GM21447 (cell line): Measurements from ENCODE around the gene CD79A.

Experiments
- ATAC-seq: cut with Tn5 transposase; IDR thresholded peaks from one replicate; pipeline ENCODE4 v1.9.1; 2021; ENCODE audit not compliant: unreplicated experiment

CD79A gene

DNA sequence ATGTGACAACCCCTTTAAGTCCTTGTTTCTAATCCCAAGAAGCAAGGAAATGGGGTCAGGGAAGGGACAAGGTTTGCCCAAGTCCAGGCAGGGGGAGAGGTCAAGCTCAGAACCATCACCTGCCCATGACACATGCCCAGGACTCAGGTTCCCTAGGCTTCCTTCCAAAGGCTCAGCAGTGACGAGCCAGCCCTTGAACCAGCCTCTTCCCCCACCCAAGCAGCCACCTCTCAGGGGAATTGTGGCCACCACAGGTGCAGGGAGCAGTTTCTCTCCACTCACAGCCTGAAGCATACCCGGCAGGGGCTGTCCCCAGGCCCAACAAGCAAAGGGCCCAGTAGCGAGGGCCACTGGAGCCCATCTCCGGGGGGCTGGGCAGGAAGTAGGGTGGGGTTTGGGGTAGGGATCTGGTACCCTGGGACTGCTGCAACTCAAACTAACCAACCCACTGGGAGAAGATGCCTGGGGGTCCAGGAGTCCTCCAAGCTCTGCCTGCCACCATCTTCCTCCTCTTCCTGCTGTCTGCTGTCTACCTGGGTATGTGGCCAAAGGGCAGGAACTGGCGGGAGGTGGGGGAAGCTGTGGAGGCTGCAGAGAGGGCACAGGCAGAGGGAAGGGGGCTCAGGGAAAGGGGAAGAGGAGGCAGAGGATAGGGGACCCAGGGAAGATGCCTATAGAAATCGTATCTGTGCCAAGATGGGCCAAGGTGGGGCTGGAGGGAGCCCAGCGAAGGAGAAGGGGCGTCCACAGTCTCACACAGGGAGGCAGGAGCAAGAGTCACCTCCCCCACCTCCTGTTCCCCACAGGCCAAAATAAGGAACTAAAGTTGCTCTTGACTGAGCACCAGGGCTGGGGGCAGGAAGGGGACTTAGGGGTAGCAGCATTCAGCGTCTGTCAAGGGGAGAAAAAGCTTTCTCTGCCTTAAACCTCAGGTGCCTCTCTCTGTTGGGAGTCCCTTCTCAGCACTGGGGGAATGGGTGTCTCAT, at the start of gene CD79A:
Gene CD79A, plus strand, starts transcription at position 433 of the 986 bp plus-strand sequence. Its CDS starts 26 bp downstream, at position 459.
- ATAC-seq = peak; percentile 75

DNA sequence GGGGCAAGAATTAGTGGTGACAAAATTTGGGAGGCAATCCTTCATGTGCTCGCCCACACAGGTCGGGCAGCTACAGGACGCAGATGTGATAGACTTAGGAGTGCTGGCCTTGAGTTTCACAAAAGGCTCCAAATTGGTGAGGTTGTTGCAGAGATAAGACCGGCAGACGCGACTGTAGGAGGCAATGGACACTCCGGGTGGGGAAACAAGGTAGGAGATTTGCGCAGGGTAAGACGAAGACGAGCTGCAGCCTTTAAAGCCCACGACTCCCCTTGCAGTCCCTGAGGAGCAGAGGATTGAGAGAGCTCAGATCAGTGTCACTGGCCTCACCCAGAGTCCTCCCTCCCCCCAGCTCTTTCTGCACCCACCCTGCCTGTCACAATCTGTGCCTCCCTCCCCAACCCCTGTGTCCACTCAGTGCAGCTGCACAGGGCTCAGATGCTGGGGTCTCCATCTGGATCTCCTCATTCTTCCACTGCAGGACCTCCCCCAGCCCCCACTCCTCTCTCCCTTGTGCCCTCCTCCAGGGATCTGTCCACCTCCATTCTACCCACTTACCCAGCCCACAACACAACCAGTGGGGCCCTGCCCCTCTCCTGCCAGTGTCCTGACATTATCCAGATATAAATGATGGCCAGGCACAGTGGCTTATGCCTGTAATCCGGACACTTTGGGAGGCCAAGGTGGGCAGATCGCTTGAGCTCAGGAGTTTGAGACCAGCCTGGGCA, 38.9 kb upstream of the CD79A start:
- ATAC-seq = no peak

DNA sequence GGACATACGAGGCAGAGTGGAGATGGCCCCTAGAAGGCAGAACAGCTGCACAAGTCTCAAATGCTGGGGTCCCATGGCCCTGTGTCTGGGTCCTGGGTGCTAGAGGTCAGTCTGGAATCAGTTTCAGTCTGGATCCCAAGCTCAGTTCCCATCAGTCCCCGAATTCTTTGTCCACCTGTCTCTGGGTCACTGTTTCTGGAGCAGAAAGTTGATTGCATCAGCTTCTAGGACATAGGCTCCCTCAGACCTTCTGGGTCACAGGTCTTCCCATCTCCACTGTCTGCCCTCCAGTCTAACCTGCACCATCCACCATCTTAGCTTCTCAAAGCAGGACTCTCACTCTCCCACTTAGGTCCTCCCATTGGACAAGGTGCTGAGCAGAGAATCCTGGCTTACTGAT, 37.9 kb upstream of the CD79A start:
- no peak for ATAC-seq

DNA sequence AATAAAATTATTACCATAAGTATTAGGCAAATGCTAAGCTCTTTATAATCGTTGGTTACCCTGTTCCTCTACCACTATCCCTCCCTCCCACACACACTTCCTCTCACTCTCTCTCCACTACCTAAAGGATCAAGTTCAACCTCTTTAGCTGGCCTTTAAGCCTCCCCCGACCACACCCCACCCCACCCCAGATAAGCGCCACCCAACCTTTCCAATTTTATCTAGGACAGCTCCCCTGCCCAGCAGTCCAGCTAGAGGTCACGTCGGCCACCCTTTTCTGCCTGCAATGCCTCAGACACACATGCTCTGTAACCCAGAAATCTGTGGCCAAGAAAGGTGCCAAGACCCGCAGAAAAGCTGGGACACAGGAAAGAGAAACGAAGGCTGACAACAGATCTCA, 33.7 kb upstream of the CD79A start:
- ATAC-seq = no peak

DNA sequence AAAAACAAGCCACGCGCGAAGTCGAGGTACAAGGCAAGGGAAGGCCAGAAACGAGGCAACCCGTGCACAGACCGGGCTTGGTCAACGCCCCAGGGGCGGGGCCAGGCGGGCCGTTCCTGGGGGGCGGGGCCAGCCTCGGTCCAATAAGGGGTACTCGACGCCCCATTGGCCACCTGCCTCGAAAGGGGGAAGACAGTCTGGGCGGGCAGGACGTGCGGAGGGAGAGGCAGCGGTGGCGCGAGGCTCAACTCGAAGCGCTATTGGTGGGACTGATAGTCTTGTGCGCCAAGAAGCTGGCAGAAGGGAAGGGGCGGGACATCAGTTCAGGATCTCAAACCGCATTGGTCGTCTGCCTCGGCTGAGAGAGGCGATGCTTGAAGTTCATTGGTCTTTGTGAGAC, 32.5 kb upstream of the CD79A start, which contains the start of gene LYPD4:
Gene LYPD4, minus strand, starts transcription at position 83 of the 400 bp plus-strand sequence. CDS start 5,398 bp downstream, outside the sequence.
- no peak for ATAC-seq

DNA sequence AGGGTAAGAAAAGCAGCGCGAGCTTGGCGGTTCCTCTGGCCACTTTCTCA, 32.3 kb upstream of the CD79A start, which contains the start of gene DMRTC2:
Gene DMRTC2, plus strand, starts transcription at position 42 of the 50 bp plus-strand sequence. CDS start 2,387 bp downstream, outside the sequence.
- ATAC-seq = no peak

DNA sequence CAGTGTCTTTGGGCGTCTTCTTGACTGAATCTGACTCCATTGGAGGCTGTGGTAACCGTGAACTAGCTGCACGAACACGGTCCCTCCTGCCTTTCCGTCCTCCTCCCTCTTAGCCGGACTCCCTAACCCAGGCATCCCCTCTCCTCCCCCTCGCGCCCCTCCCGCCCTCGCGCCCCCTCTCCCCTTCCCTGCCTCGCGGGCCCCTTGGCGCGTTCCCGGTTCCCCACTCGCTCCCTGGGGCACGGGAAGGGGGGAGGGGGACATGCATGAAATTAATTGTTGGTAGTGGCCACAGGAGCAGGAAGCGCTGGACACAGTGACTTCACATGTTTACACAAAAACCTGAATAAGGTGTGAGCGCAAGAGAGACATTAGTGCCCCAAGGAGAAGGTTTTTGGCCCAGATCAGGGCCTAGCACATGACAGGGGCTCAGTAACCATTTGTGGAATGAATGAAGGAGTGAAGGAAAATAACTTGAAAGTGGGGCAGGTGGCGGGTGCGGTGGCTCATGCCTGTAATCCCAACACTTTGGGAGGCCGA, 32.0 kb upstream of the CD79A start:
- ATAC-seq = no peak

DNA sequence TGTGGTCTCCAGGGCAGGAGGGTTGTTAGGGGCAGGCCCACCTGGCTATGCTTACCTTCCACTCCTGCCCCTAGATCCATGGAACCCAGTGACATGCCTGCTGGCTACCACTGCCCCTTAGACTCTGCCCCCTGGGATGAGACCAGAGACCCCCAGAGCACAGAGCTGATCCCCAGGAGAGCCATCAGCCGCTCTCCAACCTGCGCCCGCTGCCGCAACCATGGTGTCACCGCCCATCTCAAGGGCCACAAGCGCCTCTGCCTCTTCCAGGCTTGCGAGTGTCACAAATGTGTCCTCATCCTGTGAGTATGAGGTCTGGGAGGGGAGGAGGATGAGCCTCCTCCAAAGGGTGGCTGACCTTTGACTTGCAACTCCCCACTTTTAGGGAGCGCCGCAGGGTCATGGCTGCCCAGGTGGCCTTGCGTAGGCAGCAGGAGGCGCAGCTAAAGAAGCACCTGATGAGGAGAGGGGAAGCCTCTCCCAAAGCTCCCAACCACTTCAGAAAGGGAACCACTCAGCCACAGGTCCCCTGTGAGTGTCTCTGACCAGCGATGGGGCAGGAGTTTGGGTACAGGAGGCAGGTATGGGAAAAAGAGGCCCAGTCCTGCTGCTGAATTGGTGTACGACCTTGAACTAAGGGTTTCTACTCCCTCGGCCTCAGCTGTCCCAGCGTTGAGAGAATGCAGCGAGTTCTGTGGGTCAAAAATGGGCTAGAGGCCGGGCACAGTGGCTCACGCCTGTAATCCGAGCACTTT, 29.6 kb upstream of the CD79A start:
- no peak for ATAC-seq

DNA sequence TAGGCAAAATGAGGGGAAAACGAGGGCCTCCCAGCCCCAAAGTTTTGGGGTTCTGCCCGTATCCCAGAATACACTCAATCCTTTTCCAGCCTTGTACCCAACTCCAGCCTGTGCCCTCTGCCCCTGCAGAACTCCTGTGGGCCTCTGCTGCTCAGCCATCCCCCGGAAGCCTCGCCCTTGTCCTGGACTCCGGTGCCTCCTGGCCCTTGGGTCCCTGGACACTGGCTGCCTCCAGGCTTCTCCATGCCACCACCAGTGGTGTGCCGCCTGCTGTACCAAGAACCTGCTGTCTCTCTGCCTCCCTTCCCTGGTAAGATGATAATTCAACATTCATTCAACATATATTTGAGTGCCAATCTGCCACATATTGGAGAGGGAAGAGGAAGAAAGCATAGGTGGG, 28.4 kb upstream of the CD79A start:
- no peak for ATAC-seq

DNA sequence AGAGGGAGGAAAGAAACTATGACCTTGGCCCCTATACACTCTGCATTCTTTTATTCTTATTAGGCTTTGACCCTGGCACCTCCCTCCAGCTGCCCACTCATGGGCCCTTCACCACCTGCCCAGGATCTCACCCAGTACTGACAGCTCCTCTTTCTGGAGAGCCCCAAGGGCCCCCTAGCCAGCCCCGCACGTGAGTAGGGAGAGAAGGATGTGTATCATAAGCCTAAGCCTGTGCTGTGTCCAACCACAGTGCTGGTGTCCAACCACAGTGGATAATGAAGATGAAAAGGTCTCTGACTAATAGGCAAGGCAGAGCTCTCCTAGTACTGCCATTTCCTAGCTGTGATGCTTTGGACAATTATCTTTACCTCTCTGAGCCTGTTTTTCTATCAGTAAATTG, 28.0 kb upstream of the CD79A start:
- no peak for ATAC-seq

DNA sequence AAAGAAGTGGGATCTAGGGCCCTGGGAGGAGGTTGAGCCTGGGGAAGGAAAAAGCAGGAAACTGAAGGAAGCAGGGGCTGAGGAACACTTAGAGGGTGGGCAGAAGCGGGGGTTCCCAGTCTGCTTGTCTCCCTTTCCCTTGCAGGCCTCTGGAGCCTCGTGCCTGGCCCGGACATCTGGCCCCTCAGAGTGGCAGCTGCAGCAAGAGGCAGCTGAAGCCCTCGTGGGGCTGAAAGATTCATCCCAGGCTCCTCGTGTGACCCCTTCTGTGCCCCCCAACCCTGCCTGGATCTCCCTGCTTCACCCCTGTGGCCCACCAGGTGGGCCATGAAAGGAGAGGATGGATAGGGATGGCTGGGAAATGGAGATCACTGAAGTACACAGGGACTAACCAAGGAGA, 26.7 kb upstream of the CD79A start:
- no peak for ATAC-seq

DNA sequence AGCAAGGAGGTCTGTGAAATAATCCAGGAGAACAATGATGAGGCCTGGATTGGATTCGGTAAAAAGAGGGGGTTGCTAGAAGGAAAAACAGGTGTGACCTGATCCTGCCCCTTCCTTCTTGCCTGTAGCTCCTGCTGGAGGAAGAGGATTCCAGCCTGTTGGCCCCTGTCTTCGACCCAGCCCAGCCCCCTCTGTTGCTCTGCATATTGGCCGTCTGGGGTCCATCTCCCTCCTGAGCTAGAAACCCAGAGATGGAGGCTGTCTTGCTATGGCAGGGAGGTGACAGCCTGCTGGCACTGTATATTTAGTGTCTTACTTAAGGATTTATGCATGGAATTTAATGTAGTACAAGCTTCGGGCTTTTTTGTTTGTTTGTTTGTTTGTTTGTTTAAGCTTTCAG, 25.6 kb upstream of the CD79A start:
- ATAC-seq = no peak

DNA sequence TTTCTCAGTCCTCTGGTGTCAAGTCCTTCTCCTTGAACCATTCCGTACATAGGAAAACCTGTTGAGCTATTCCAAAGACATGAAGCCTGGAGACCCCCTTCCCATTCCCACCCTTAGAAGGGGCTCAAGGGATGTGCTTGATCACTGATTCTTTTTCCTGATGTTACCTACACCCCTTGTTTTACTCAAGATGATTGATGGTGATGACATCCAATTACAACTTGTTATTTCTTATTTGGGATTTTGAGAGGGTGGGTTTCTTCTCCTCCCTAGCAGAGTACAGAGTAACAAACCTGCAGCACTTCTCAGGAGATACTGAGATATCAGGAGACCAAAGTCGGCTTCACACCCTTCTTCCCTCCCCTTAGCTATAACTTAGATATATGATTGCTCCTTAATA, 23.7 kb upstream of the CD79A start:
- no peak for ATAC-seq

DNA sequence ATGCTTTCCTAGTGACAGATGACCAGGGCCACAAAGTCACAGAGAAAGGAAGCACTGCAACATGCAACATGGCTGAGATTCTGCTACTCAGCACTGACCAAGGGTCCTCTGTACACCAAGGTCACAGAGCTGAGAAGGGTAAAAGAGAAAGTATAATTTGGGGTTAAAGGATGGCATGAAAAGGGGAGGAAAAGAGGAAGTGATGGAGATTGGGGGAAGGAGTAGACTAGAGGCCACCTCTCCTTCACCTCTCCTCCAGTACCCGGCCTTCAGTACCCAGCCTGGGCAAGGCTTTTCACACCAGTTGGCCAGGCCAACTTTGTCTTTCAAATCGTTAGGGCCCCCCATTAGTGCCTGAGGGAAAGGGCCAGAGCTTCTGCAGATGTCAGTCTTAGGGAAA, 23.3 kb upstream of the CD79A start:
- ATAC-seq = no peak

DNA sequence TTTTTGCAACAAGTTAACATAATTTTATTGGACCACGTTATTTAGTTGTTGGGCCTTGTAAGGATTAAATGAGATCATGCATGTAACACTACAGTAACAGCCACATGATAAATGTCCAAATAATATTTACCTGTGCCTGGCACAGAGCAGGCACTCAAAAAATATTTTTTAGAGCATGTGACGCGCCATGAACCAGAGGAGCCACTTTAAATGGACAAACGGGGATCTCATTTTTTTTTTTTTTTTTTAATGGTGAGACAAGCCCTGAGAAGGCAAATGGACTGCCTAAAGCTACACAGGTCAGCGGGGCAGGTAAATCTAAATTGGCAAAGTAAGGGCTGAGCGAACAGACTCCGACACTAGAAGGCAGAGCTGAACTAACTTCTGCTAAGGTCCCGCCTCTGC, 17.9 kb upstream of the CD79A start:
- no peak for ATAC-seq

DNA sequence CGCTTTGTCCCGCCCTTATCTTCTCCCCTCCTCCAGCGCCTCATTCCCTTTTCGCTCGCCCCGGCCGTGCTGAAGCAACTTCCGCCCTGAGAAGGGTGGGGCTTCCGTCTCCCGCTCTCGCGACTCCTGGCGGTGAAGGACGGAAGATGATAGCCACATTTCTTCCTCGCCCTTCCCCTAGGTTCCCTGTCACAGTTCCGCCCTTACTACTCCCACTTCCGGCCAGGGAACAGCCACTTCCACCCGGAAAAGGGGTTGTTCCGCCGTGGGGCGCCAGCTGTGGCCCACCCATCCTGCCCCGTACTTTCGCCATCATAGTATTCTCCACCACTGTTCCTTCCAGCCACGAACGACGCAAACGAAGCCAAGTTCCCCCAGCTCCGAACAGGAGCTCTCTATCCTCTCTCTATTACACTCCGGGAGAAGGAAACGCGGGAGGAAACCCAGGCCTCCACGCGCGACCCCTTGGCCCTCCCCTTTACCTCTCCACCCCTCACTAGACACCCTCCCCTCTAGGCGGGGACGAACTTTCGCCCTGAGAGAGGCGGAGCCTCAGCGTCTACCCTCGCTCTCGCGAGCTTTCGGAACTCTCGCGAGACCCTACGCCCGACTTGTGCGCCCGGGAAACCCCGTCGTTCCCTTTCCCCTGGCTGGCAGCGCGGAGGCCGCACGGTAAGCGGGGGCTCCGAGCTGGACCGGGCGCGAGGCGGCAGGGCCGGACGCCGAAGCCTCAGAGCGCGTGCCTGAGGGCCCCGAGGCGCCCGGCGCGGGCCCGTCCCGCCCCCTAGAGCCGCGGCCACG, 17.3 kb upstream of the CD79A start, which contains the start of gene RPS19:
Gene RPS19, plus strand, starts transcription at position 638 of the 801 bp plus-strand sequence. CDS start 520 bp downstream, outside the sequence.
- ATAC-seq = peak; percentile 81

DNA sequence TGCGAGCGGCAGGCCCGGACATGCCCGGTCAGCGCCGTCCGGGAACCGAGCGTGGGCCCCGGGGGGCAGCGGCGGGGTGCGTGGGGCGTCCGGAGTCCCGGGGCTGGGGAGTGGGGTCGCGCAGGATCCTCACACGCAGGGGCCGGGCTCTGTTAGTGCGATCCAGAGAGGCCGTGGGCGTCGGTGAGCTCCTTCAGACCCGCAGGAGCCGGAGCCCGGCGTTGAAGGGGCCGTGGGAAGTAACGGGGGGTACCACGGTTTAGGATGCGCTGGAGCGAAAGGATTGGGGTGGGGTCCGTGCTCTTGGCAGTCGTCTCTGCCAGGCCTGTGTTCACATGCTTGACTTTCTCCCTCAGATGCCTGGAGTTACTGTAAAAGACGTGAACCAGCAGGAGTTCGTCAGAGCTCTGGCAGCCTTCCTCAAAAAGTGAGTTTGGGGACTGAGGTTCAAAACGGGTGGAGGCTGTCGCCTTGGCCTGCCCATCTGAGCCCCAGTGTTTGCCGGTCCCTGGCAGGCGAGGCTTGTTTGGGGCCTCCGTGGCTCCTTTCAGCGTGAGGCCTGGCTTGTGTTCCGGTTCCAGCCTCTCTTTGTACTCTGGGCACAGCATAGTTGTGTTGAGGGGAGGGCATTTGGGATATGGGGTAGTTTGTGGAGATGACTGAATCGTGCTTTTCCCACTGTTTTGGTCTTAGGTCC, 16.5 kb upstream of the CD79A start:
- peak; percentile 21 for ATAC-seq

DNA sequence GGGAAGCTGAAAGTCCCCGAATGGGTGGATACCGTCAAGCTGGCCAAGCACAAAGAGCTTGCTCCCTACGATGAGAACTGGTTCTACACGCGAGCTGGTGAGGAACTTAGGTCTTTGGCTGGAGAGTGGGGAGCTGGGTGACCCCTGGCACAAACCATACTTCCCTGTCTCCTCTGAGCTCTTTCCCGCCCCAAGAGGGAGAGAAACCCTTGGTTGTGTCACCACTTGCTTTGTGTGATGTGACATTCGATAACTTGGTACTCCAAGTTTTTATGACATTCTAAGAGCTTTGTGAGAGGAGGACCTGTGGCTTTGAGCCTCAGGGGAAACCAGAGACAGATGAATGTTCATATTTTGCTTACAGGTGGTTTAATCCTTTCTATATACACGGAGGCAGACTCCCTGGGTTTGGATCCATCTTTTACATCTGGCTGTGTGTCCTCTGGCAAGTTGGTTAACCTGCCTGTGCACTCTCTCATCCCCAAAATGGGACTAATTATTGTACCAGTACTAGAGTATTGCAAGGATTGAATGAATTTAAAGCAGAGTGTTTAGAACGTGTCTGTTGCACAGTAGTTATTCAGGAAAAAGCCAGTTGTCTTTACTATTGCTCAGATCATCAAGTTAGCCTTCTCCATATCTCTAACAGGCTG, 15.8 kb upstream of the CD79A start:
- no peak for ATAC-seq

DNA sequence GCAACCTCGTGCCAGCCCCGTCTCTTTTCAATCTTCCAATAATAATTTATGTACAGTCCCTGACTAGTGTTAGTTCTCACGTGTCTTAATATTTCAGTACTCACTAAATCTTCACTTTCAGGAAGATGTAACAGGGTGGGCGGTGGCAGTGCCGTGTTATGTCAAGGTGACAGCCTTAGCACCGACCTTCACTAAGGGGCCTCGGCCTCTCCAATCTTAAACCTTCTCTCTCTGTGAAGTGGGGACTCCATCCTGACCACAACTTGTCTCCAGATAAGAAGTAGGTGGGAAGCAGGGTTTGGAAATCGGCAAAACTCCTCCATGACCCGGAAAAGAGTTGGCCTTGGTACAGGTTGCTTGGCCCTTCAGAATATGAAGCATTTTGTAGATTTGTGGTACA, 15.2 kb upstream of the CD79A start:
- no peak for ATAC-seq
